Occipital lobe (tissue), 2 donors: Measurements from ENCODE around the gene RSF1. TPM values are rescaled to one million over a fixed set of nuclear protein-coding genes. Genes with fewer than 3 reads are reported as not detected.
"Not testable (repeated sequence)": the region's sequence is repeated elsewhere in the genome, so short reads cannot be mapped to it uniquely, and the experiment has no call there.

Experiments
- DNase-seq: peaks from one replicate; lab custom pipeline; 2025; lab: John Stamatoyannopoulos, UW
- total RNA-seq: library from RNA; depleted of rRNA; stranded (reverse); fragments of >200 nt; gene quantifications from one replicate; pipeline ENCODE4 v1.2.3, GENCODE V29; 2014

RSF1 gene
- 101 TPM for total RNA-seq

GRCh38 chr11:77820565-77821348, at the start of gene RSF1, which contains the start of gene AAMDC:
Gene RSF1, minus strand, starts transcription at chr11:77820722. Its CDS starts 8 bp downstream, at chr11:77820714.
Gene AAMDC, plus strand, starts transcription at chr11:77821144. Its CDS starts 21,353 bp downstream, at chr11:77842497.
- DNase-seq: peak; percentile 99

- no peak for DNase-seq
These were observed 48.2 kb upstream of the RSF1 start for GRCh38 chr11:77868744-77869143.

- DNase-seq: no peak
These were observed 45.8 kb upstream of the RSF1 start for GRCh38 chr11:77866336-77866735.

GRCh38 chr11:77865805-77866204, 45.3 kb upstream of the RSF1 start:
- DNase-seq: no peak

GRCh38 chr11:77861444-77861843, 40.9 kb upstream of the RSF1 start:
- DNase-seq: not testable (repeated sequence)

- DNase-seq: not testable (repeated sequence)
These were observed 37.5 kb upstream of the RSF1 start for GRCh38 chr11:77857906-77858457.

GRCh38 chr11:77854838-77855237, 34.3 kb upstream of the RSF1 start:
- no peak for DNase-seq

GRCh38 chr11:77851503-77851902, 31.0 kb upstream of the RSF1 start:
- no peak for DNase-seq

GRCh38 chr11:77843700-77844099, 23.2 kb upstream of the RSF1 start:
- DNase-seq: not testable (repeated sequence)

GRCh38 chr11:77842441-77843121, 22.1 kb upstream of the RSF1 start:
- no peak for DNase-seq

- DNase-seq: no peak
These were observed 12.8 kb upstream of the RSF1 start for GRCh38 chr11:77833302-77833701.

- no peak for DNase-seq
These were observed 8.4 kb upstream of the RSF1 start for GRCh38 chr11:77828926-77829325.

GRCh38 chr11:77823775-77824174, 3.3 kb upstream of the RSF1 start:
- no peak for DNase-seq

GRCh38 chr11:77822126-77822525, 1.6 kb upstream of the RSF1 start:
- DNase-seq: not testable (repeated sequence)

- DNase-seq: no peak
These were observed 878 bp upstream of the RSF1 start for GRCh38 chr11:77821349-77821851.

GRCh38 chr11:77819921-77820564, 479 bp downstream of the RSF1 start:
- DNase-seq: peak; percentile 38

- DNase-seq: peak; percentile 87
These were observed 1.1 kb downstream of the RSF1 start for GRCh38 chr11:77819411-77819920.

- no peak for DNase-seq
These were observed 5.1 kb downstream of the RSF1 start for GRCh38 chr11:77815459-77815858.

- DNase-seq: no peak
These were observed 5.7 kb downstream of the RSF1 start for GRCh38 chr11:77814848-77815247.

GRCh38 chr11:77813256-77813655, 7.3 kb downstream of the RSF1 start:
- no peak for DNase-seq

- DNase-seq: no peak
These were observed 13.5 kb downstream of the RSF1 start for GRCh38 chr11:77806993-77807392.
